Suprapubic skin (tissue), 4 donors: ENCODE measurements around the gene CNMD. TPM values are rescaled to one million over a fixed set of nuclear protein-coding genes. Genes with fewer than 3 reads are reported as not detected.

Experiments used
- DNase-seq, 2 donors: peaks; one replicate each; pipeline ENCODE4 v3.0.0-alpha.2; 2019; ENCODE audit warnings: low spot score in 2 of 2
- H3K27ac ChIP-seq: fragments of 200-600 bp; sonication (generic); one replicate; pipeline ENCODE4 v1.5.1; 2019
- H3K27me3 ChIP-seq: fragments of 200-600 bp; sonication (generic); one replicate; pipeline ENCODE4 v1.5.1; 2019
- H3K36me3 ChIP-seq: fragments of 200-600 bp; sonication (generic); one replicate; pipeline ENCODE4 v1.5.1; 2019
- H3K4me1 ChIP-seq: fragments of 200-600 bp; sonication (generic); one replicate; pipeline ENCODE4 v1.5.1; 2019
- H3K4me3 ChIP-seq: fragments of 200-600 bp; sonication (generic); one replicate; pipeline ENCODE4 v1.5.1; 2019; ENCODE audit warnings: mild to moderate bottlenecking
- H3K9me3 ChIP-seq: fragments of 200-600 bp; sonication (generic); one replicate; pipeline ENCODE4 v1.5.1; 2019
- EP300 ChIP-seq: sonication (generic); formaldehyde crosslinking; IDR thresholded peaks from one replicate; pipeline ENCODE4 v1.6.1; 2017; ENCODE audit warnings: antibody characterized with exemption
- POLR2A ChIP-seq, 2 donors: fragments of 450-650 bp; IDR thresholded peaks; one replicate each; pipeline ENCODE4 v1.6.1; 2017; ENCODE audit warnings: antibody characterized with exemption in 2 of 2, mild to moderate bottlenecking in 2 of 2, moderate library complexity in 2 of 2
- POLR2AphosphoS5 ChIP-seq, 3 donors: sonication (generic); formaldehyde crosslinking; IDR thresholded peaks; one replicate each; pipeline ENCODE4 v1.6.1; 2017; ENCODE audit warnings: antibody characterized with exemption in 3 of 3
- WGBS: methylation state at CpG from one replicate; pipeline ENCODE4 v1.1.5; 2018; 5-methylcytosine and 5-hydroxymethylcytosine counted together
- total RNA-seq, 4 donors: library from RNA; depleted of rRNA; stranded (reverse); fragments of >200 nt; gene quantifications; one replicate each; pipeline ENCODE4 v1.1.0, GENCODE V29; 2016
- TF ChIP-seq, protein P1 (sequence below), 2 donors: fragments of 200-600 bp in 1 of 2; fragments of 450-650 bp in 1 of 2; sonication (generic) in 1 of 2; IDR thresholded peaks; one replicate each; pipeline ENCODE4 v1.5.1; 2016 to 2019; ENCODE audit warnings: antibody characterized with exemption in 2 of 2, mild to moderate bottlenecking in 1 of 2, moderate library complexity in 1 of 2

Gene CNMD
- total RNA-seq, 4 donors from 2014 or later: not detected

DNA sequence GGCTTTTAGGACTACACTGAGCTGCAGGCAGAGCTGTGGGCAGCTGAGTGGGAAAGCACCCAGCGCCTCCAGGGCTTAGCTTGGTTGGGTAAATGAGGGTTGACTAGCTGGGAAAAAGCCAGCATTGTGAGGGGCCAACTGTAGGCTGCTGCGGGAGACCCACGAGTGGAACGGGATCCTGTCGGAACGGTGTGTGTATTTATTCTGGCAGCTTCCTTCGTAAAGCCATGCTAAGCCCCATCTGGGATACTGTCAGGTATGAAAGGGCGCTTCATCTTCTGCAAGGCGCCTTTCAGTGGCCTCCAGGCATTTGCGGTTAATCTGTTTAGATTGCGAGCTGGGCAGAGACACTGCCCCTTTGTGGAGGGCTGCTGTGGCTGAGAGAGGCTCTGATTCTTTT lies 39.5 kb upstream of the CNMD start:
- H3K27me3 ChIP-seq: peaks cover 7% of the 10 kb centered on the region

DNA sequence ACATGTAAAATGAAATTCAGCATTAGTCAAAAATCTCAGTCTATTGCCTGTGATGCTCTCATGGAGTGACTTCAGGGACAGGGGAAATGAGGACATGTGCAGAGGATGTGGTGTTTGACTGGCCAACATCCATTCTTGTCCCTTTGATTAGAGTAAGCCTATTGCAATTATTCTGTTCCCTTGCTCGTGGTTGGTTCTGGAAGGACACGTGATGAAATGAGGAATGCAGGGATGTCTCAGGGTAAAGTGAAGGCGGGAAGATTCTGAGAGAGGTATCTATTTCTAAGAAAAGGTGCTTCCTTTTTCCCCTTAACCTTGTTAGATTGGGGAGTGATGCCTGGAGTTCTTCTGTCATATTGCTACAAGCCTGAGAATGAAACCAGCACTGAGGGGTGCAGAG lies 37.1 kb upstream of the CNMD start:
- 80% methylated on average over 3 of the region's 3 CpGs for WGBS

More for the DNA sequence above, 39.5 kb upstream of the CNMD start:
- Histone ChIP-seq H3K36me3 (no peaks in the 10 kb centered on the region), H3K9me3 (no peaks in the 10 kb centered on the region), H3K4me3 (no peak overlapping the region), H3K4me1 (no peaks in the 10 kb centered on the region), H3K27ac (no peak overlapping the region)
- no peak for TF ChIP-seq POLR2A (IDR thresholded peaks at IDR 0.05)
- TF ChIP-seq EP300: no peak
- TF ChIP-seq, protein P1, sequence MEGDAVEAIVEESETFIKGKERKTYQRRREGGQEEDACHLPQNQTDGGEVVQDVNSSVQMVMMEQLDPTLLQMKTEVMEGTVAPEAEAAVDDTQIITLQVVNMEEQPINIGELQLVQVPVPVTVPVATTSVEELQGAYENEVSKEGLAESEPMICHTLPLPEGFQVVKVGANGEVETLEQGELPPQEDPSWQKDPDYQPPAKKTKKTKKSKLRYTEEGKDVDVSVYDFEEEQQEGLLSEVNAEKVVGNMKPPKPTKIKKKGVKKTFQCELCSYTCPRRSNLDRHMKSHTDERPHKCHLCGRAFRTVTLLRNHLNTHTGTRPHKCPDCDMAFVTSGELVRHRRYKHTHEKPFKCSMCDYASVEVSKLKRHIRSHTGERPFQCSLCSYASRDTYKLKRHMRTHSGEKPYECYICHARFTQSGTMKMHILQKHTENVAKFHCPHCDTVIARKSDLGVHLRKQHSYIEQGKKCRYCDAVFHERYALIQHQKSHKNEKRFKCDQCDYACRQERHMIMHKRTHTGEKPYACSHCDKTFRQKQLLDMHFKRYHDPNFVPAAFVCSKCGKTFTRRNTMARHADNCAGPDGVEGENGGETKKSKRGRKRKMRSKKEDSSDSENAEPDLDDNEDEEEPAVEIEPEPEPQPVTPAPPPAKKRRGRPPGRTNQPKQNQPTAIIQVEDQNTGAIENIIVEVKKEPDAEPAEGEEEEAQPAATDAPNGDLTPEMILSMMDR (IDR thresholded peaks at IDR 0.05): no peak
- TF ChIP-seq POLR2AphosphoS5 (IDR thresholded peaks at IDR 0.05): no peak
- WGBS: 42% methylated on average over 11 of the region's 11 CpGs
- no peak for DNase-seq

DNA sequence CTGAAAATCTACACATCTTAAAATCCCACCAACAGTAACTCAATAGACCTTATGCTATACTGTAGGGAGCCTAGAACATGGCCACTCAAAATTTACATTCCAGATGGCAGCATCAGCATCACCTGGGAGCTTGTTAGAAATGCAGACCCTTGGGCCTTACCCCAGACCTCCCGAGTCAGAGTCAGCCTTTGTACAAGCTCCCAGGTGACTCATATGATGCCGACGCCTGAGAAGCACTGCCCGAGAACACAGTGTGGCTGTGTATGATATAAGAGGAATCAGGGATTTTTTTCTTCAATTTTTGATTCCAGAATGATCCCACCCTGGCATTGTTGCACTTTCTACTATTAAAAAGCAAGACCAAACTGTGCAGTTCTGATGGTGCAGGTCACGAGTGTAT lies 35.9 kb upstream of the CNMD start:
- no peaks in the 10 kb centered on the region for H3K36me3 ChIP-seq
- no peaks in the 10 kb centered on the region for H3K9me3 ChIP-seq
- WGBS: 58% methylated on average over 5 of the region's 5 CpGs
- no peak for DNase-seq
- TF ChIP-seq EP300 (no peak), POLR2A (IDR thresholded peaks at IDR 0.05) (no peak), POLR2AphosphoS5 (IDR thresholded peaks at IDR 0.05) (no peak)
- TF ChIP-seq, protein P1 (IDR thresholded peaks at IDR 0.05): no peak
- H3K4me3 ChIP-seq: no peak overlapping the region
- no peaks in the 10 kb centered on the region for H3K4me1 ChIP-seq
- H3K27me3 ChIP-seq: peaks cover 20% of the 10 kb centered on the region
- no peak overlapping the region for H3K27ac ChIP-seq

More for the DNA sequence above, 37.1 kb upstream of the CNMD start:
- DNase-seq: no peak
- Histone ChIP-seq H3K36me3 (no peaks in the 10 kb centered on the region), H3K27me3 (peaks cover 20% of the 10 kb centered on the region), H3K9me3 (no peaks in the 10 kb centered on the region), H3K4me1 (no peaks in the 10 kb centered on the region), H3K27ac (no peak overlapping the region), H3K4me3 (no peak overlapping the region)
- TF ChIP-seq, protein P1 (IDR thresholded peaks at IDR 0.05): no peak
- TF ChIP-seq EP300 (no peak), POLR2AphosphoS5 (IDR thresholded peaks at IDR 0.05) (no peak), POLR2A (IDR thresholded peaks at IDR 0.05) (no peak)

DNA sequence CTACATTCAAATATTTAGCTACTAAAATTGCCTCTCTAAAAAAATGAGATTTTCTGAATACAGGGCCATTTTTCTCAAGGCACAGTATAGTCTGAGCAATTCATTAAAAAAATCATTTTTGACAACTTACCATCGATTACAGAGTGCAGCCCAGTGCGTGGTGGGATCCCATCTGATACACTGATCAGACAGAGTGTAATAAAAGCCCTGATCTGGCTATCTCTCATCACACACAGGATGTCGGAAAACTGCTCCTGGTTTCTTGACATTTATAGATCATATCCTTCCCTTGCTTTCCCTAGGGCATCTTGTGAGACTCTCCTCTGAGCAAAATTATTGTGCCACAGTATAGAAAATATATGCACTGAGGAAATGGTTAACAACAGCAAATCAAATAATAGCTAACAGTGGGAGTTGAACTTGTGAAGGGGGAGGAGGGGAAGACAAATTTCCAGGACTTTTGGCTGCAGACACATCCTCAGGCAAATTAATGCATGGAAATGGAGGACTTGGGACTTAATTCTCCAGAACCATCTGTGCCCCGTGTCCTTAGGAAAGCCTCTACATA lies 28.4 kb upstream of the CNMD start:
- H3K4me3 ChIP-seq: no peak overlapping the region
- no peak overlapping the region for H3K27ac ChIP-seq
- peaks cover 4% of the 10 kb centered on the region for H3K27me3 ChIP-seq
- no peaks in the 10 kb centered on the region for H3K36me3 ChIP-seq
- DNase-seq: no peak
- no peaks in the 10 kb centered on the region for H3K4me1 ChIP-seq
- WGBS: 48% methylated on average over 4 of the region's 4 CpGs
- no peaks in the 10 kb centered on the region for H3K9me3 ChIP-seq
- TF ChIP-seq POLR2AphosphoS5 (IDR thresholded peaks at IDR 0.05) (no peak), EP300 (no peak), POLR2A (IDR thresholded peaks at IDR 0.05) (no peak)
- TF ChIP-seq, protein P1 (IDR thresholded peaks at IDR 0.05): no peak

DNA sequence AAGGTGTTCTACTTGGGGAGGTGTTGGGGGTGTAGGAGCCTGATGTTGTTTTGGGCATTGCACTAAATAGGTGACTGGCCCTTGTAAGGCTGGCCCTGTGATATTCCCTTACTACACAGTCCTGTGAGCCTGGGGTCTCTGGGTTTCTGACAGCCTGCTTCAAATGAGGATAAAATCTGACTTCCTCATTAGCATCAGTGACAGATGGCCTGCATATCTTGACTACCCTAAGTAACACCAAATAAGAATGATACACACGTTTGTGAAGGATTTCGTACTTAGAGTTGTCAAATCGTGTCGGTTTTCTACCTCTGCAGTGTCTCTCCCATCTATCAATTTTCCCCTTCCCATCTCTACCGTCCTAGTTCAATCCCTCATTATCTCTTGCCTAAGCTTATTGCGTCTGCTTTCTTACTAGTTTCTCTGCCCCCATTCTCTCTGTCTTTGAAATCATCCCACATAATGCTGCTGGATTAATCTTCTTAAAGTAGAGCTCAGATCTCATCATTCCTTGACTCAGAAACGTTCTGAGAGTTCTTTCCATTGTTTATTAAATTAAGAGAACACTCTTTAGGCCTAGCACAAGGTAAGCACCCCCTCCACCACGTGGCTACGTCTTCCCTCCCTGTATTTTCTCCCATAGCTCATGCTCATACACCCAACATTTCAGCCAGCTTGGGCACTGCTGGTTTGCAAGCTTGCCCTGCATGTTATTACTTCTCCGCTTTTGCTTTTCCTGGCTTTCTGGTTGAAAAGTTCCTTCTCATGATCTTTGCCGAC lies 26.2 kb upstream of the CNMD start:
- Histone ChIP-seq H3K4me3 (no peak overlapping the region), H3K27me3 (no peaks in the 10 kb centered on the region), H3K9me3 (no peaks in the 10 kb centered on the region), H3K27ac (no peak overlapping the region), H3K36me3 (no peaks in the 10 kb centered on the region), H3K4me1 (no peaks in the 10 kb centered on the region)
- WGBS: 76% methylated on average over 11 of the region's 11 CpGs
- TF ChIP-seq POLR2AphosphoS5 (IDR thresholded peaks at IDR 0.05) (no peak), POLR2A (IDR thresholded peaks at IDR 0.05) (no peak), EP300 (no peak)
- TF ChIP-seq, protein P1 (IDR thresholded peaks at IDR 0.05): no peak
- DNase-seq: no peak
